ENCODE measurements around the gene EP400.

EP400 gene

DNA sequence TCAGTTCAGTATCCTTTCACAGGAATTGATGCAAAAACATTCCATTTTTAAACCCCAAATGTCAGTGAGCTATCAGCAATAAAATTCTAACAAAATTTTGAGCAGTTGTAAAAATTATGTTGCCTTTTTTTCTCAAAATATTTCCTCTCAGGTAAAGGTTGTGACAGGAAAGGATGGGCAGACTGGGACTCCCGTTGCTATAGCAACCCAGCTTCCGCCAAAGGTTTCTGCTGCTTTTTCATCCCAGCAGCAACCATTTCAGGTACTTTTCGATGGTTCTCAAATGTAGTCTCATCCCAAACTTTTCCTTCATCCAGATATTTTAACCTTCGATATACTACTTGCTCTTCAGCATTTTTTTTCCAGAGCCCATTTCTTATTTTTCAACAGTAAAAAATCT is 13.6 kb downstream of the EP400 start:
- DNase-seq (ENCODE audit: low spot score): no peak
- in situ Hi-C loops (cut with MboI; ENCODE audit: low pct_unique_long_range_greater_than_20kb, low sequenced_read_pairs, unreplicated experiment): no loop called here
- TF ChIP-seq, protein P1, sequence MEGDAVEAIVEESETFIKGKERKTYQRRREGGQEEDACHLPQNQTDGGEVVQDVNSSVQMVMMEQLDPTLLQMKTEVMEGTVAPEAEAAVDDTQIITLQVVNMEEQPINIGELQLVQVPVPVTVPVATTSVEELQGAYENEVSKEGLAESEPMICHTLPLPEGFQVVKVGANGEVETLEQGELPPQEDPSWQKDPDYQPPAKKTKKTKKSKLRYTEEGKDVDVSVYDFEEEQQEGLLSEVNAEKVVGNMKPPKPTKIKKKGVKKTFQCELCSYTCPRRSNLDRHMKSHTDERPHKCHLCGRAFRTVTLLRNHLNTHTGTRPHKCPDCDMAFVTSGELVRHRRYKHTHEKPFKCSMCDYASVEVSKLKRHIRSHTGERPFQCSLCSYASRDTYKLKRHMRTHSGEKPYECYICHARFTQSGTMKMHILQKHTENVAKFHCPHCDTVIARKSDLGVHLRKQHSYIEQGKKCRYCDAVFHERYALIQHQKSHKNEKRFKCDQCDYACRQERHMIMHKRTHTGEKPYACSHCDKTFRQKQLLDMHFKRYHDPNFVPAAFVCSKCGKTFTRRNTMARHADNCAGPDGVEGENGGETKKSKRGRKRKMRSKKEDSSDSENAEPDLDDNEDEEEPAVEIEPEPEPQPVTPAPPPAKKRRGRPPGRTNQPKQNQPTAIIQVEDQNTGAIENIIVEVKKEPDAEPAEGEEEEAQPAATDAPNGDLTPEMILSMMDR (IDR thresholded peaks at IDR 0.05; ENCODE audit: extremely low read depth, insufficient read depth, missing control alignments): no peak

DNA sequence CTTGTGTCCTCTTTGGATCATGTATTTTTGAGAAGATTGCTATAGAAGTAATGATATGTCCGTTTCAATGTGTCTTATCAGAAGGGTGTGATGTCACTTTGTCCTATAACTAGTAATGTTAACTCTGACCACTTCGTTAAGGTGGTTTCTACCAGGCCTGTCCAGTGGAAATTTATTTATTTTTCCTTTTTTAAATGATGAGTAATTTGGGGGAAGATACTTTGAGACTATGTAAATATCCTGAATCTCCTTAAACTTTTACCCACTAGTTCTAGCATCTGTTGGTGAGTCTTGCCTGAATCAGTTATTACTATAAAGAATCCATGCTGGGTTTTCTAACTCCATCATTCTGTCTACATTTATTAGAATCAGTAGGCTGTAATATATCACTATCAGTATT is 15.3 kb downstream of the EP400 start:
- in situ Hi-C loops (cut with MboI; ENCODE audit: low pct_unique_long_range_greater_than_20kb, low sequenced_read_pairs, unreplicated experiment): no loop called here
- TF ChIP-seq, protein P1 (IDR thresholded peaks at IDR 0.05; ENCODE audit: extremely low read depth, insufficient read depth, missing control alignments): no peak
- no peak for DNase-seq (ENCODE audit: low spot score)

DNA sequence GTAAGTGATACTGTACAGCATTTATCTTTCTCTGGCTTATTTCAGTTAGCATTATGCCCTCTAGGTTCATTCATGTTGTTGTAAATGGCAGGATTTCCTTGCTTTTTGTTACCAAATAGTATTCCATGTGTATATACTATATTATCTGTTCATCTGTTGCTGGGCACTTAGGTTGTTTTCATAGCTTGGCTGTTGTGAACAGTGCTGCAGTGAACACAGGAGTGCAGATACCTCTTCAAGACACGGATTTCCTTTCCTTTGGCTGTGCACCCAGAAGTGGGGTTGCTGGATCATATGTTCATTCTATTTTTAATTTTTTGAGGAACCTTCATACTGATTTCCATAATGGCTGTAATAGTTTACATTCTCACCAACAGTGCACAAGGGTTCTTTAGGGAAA is 21.5 kb downstream of the EP400 start:
- DNase-seq (ENCODE audit: low spot score): no peak
- in situ Hi-C loops (cut with MboI; ENCODE audit: low pct_unique_long_range_greater_than_20kb, low sequenced_read_pairs, unreplicated experiment): no loop called here
- TF ChIP-seq, protein P1 (IDR thresholded peaks at IDR 0.05; ENCODE audit: extremely low read depth, insufficient read depth, missing control alignments): no peak

DNA sequence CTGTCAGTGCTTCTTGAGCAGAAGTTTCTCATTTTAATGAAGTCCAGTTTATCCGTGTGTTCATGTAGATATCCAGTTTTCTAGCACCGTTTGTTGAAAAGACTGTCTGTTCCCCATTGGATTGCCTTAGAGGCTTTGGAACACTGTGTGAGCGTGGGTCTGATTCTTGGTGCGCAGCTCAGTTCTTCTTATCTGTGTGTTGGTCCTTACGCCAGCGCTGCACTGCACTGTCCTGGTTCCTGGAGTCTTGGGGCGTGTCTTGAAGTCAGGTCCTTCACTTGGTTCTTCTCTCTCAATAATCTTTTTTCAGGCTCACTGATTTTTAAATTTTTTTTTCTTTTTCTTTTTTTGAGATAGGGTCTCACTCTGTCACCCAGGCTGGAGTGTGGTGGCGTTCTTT is 25.5 kb downstream of the EP400 start:
- TF ChIP-seq, protein P1 (IDR thresholded peaks at IDR 0.05; ENCODE audit: extremely low read depth, insufficient read depth, missing control alignments): no peak
- in situ Hi-C loops (cut with MboI; ENCODE audit: low pct_unique_long_range_greater_than_20kb, low sequenced_read_pairs, unreplicated experiment): no loop called here
- DNase-seq (ENCODE audit: low spot score): no peak

DNA sequence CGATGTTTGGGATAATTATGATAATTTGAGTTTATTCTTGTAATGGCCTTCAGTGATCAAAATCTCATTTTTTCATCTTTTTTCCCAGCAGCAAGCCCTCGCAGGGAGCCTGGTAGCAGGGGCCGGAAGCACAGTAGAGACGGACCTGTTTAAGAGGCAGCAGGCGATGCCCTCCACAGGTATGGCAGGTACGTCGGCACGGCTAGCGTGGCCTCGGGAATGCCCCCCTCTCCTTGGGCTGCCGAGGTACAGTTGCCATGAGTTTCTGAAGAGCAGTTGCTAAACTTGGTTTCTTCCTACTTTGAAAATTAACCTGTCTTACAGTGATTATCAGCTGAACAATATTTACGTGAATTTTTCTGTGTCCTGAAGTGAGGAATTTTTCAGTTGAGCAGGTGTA is 29.9 kb downstream of the EP400 start:
- TF ChIP-seq, protein P1 (IDR thresholded peaks at IDR 0.05; ENCODE audit: extremely low read depth, insufficient read depth, missing control alignments): no peak
- in situ Hi-C loops (cut with MboI; ENCODE audit: low pct_unique_long_range_greater_than_20kb, low sequenced_read_pairs, unreplicated experiment): no loop called here
- no peak for DNase-seq (ENCODE audit: low spot score)

DNA sequence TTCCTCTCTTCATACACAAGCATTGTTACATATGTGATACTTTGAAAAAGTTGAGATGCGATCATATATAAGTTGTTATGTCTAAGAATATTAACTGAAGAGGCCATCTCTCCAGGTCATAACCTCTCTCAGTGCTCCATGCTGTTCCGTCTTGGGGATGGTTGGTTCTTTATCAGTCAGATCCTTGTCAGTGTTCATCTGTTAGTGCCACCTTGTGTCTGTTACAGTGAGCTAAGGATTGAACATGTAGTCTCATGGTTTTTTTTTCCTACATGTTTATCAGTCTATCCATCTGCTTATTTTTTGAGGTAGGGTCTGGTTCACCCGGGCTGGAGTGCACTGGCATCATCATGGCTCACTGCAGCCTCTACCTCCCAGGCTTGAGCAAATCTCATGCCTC is 30.5 kb downstream of the EP400 start:
- DNase-seq (ENCODE audit: low spot score): no peak

More for the DNA sequence above, 30.5 kb downstream of the EP400 start:
- in situ Hi-C loops (cut with MboI; ENCODE audit: low pct_unique_long_range_greater_than_20kb, low sequenced_read_pairs, unreplicated experiment): no loop called here
- TF ChIP-seq, protein P1 (IDR thresholded peaks at IDR 0.05; ENCODE audit: extremely low read depth, insufficient read depth, missing control alignments): no peak
